GM12872 (cell line): ENCODE measurements around the gene MRPL19.

Experiments used
- CTCF ChIP-seq: IDR thresholded peaks from 3 replicates; pipeline ENCODE4 v1.5.1; 2011; ENCODE audit warnings: low read depth, mild to moderate bottlenecking, low read length, moderate library complexity; ENCODE audit not compliant: insufficient read depth

MRPL19 gene

DNA sequence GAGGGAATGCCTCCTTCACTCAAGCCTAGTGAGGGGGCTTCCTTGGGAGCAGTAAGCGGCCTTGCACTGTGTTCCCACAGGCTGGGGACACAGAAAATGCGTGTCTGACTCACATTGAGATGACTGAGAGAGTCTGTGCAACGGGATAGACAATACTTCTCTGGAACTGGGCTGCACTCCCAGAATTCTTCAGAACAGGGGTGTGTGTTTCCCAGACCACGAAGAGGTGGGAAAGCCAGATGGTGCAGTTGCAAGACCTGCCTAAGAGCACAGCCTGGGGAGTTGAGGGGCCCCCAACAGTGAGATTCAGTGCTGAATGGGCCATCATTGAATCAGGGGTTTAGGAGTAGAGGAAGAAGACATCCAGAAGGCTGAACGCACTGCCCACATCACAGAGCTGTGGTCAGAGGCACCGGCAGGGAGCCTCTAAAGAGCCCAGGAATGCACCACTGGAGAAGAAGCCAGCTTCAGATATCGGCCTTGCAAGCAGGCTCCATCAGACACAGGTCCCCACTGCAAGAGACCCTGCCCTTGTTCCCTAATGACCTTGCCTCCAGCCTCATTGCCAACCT is 36.6 kb upstream of the MRPL19 start:
- TF ChIP-seq CTCF: no peak

- no peak for TF ChIP-seq CTCF
Observed at GRCh38 chr2:75610671-75611070, 35.9 kb upstream of the MRPL19 start.

DNA sequence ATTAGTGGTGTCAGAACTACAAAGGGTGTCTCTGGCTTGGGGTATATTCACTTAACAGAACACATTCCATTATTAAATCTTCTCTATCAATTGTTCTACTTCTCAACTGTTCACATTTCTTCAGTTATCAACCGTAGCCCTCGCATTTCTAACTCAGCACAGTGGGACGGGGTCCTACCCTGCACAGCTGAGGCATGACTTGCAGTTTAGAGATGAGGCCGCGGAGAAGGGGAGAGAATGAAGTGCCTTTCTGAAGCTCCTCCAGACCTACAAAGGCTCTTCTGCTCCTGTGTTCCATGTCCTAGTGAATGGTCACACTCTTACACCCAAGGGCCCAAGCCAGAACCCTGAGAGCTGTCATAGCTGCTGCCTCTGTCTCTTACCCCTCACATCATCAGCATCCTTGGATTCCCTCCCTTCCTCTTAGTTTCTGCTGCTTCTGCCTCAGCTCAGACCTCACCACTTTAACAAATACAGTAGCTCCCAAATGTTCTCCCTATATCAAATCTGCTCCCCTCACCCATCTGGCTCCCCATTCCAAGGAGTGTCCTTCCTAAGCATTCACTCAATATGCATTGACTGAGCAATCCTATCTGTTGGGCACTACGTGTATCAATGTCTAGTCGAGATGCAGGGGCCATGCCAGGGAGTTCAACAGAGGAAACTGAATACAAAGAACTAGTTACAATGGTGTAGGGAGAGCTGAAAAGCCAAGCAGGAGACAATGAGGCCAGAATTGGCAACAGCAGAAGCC is 34.3 kb upstream of the MRPL19 start:
- no peak for TF ChIP-seq CTCF

GRCh38 chr2:75612862-75613243 is 33.7 kb upstream of the MRPL19 start:
- no peak for TF ChIP-seq CTCF

DNA sequence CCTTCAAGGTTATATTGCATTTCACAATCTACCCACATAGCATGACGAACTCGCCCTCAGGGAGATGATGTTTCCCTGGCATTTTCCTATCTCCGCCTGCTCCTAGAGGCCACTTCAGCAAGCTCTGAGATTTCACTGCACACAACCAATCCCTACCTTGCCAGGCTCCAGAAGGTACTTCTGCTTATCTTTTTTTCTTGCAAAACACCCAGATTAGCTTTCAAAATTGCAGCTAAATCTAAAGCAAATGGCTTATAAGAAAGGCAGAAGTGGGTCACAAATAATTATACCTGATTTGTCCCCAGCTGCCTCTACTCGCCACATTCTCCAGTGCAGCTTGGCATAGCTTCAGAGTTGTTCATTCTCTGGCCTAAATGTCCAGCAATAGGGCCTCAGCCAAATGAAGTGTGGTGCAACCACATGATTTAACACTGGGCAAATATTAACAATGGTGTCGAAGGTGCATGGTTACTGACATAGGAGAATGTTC is 32.4 kb upstream of the MRPL19 start:
- TF ChIP-seq CTCF: no peak

- TF ChIP-seq CTCF: no peak
Observed at GRCh38 chr2:75616406-75616805, 30.2 kb upstream of the MRPL19 start.

DNA sequence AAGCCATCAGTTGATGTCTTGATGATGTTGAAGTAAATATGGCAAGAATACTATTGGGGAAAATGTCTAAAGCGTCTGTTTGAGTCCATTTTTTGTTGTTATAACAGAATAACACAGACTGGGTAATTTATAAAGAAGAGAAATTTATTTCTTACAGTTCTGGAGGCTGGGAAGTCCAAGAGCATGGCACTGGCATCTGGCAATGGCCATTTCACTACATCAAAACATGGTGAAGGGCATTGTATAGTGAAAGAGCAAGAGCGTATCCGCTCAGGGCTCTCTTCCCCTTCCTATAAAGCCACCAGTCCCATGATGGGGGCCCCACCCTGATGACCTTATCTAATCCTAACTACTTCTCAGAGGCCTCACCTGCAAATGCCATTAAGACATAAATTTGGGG is 29.6 kb upstream of the MRPL19 start:
- TF ChIP-seq CTCF: no peak
